Ishikawa (cell line): ENCODE measurements around the gene GPR89B.

Source experiments
- CEBPB ChIP-seq: IDR thresholded peaks from 2 replicates; pipeline ENCODE4 v1.6.1; 2012
- CREB1 ChIP-seq: IDR thresholded peaks from 2 replicates; pipeline ENCODE4 v1.6.1; 2012; ENCODE audit warnings: low read depth
- EGR1 ChIP-seq: IDR thresholded peaks from 2 replicates; pipeline ENCODE4 v1.6.1; 2012
- EP300 ChIP-seq: IDR thresholded peaks from 2 replicates; pipeline ENCODE4 v1.6.1; 2012; ENCODE audit warnings: borderline replicate concordance
- FOXM1 ChIP-seq: IDR thresholded peaks from 2 replicates; pipeline ENCODE4 v1.6.1; 2012; ENCODE audit warnings: low read depth, borderline replicate concordance
- MAX ChIP-seq: IDR thresholded peaks from 2 replicates; pipeline ENCODE4 v1.6.1; 2012
- NFIC ChIP-seq: IDR thresholded peaks from 2 replicates; pipeline ENCODE4 v1.6.1; 2012
- RAD21 ChIP-seq: IDR thresholded peaks from 2 replicates; pipeline ENCODE4 v1.6.1; 2012; ENCODE audit warnings: low read depth
- REST ChIP-seq: IDR thresholded peaks from 2 replicates; pipeline ENCODE4 v1.6.1; 2012; ENCODE audit warnings: low read depth, mild to moderate bottlenecking
- TAF1 ChIP-seq: IDR thresholded peaks from 2 replicates; pipeline ENCODE4 v1.6.1; 2012; ENCODE audit warnings: low read depth, mild to moderate bottlenecking
- TCF12 ChIP-seq: IDR thresholded peaks from 2 replicates; pipeline ENCODE4 v1.6.1; 2012; ENCODE audit warnings: low read depth
- TEAD4 ChIP-seq: IDR thresholded peaks from 2 replicates; pipeline ENCODE4 v1.6.1; 2012
- USF1 ChIP-seq: IDR thresholded peaks from 2 replicates; pipeline ENCODE4 v1.6.1; 2012
- YY1 ChIP-seq: IDR thresholded peaks from 2 replicates; pipeline ENCODE4 v1.6.1; 2012; ENCODE audit warnings: low read depth
- ZBTB7A ChIP-seq: IDR thresholded peaks from 2 replicates; pipeline ENCODE4 v1.6.1; 2012; ENCODE audit warnings: low read depth

The GPR89B gene

DNA sequence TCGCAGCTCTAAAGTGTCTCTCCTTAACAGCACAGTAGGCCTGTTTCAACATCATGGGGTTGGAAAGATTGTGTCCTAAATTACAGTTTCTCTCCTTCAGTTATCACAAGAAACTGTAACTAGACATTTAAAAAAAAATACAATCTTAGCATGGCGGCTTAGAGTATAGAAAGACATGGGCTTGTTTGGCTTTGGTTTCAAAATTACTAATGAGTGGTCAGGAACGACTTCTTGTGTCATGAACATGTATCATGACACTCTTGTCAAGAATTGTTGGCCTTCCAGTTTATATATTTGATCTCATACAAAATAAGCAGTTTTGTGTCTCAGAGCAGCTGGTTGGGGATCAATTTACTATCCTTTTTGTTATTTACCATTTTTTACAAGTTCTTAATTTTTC, 23.5 kb upstream of the GPR89B start:
- no peak for TF ChIP-seq RAD21
- no peak for TF ChIP-seq TCF12
- no peak for TF ChIP-seq YY1
- TF ChIP-seq TAF1, result no peak
- no peak for TF ChIP-seq EP300
- TF ChIP-seq NFIC, result no peak

DNA sequence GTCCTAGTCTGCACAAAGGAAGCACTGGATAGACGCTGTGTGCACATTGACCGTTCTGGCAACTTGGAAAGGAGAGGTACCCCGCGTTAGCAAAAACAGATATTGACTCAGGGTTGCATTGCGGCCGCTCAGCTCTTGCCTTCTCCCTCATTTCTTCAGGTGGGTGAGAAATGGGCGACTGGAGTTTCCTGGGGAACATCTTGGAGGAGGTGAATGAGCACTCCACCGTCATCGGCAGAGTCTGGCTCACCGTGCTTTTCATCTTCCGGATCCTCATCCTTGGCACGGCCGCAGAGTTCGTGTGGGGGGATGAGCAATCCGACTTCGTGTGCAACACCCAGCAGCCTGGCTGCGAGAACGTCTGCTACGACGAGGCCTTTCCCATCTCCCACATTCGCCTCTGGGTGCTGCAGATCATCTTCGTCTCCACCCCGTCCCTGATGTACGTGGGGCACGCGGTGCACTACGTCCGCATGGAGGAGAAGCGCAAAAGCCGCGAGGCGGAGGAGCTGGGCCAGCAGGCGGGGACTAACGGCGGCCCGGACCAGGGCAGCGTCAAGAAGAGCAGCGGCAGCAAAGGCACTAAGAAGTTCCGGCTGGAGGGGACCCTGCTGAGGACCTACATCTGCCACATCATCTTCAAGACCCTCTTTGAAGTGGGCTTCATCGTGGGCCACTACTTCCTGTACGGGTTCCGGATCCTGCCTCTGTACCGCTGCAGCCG, 20.3 kb upstream of the GPR89B start:
- TF ChIP-seq CEBPB, result no peak
- TF ChIP-seq TEAD4, result no peak
- no peak for TF ChIP-seq TCF12
- TF ChIP-seq CREB1, result no peak
- TF ChIP-seq EP300, result no peak
- TF ChIP-seq EGR1, result no peak
- no peak for TF ChIP-seq MAX
- TF ChIP-seq YY1, result no peak
- no peak for TF ChIP-seq FOXM1
- TF ChIP-seq USF1, result no peak
- no peak for TF ChIP-seq NFIC
- no peak for TF ChIP-seq RAD21
- TF ChIP-seq TAF1, result no peak
- TF ChIP-seq REST, result no peak
- TF ChIP-seq ZBTB7A, result no peak

- TF ChIP-seq NFIC (no peak), MAX (no peak), ZBTB7A (no peak), CREB1 (no peak), TCF12 (no peak), REST (no peak), YY1 (no peak), FOXM1 (no peak), EGR1 (no peak), TAF1 (no peak), CEBPB (no peak), USF1 (no peak), RAD21 (no peak), EP300 (no peak)
Observed at GRCh38 chr1:147912553-147912952, 15.7 kb upstream of the GPR89B start.

- no peak for TF ChIP-seq TEAD4
- TF ChIP-seq CEBPB, result no peak
- TF ChIP-seq TAF1, result no peak
- no peak for TF ChIP-seq ZBTB7A
- TF ChIP-seq YY1, result no peak
- TF ChIP-seq USF1, result no peak
- TF ChIP-seq FOXM1, result no peak
- no peak for TF ChIP-seq REST
- TF ChIP-seq RAD21, result no peak
- TF ChIP-seq TCF12, result no peak
- TF ChIP-seq CREB1, result no peak
- no peak for TF ChIP-seq MAX
- TF ChIP-seq EGR1, result no peak
- no peak for TF ChIP-seq NFIC
- TF ChIP-seq EP300, result no peak
Observed at GRCh38 chr1:147913362-147913942, 14.8 kb upstream of the GPR89B start.
